HG03097 (cell line): ENCODE results near the gene ALK.

Source experiments
- ATAC-seq: cut with Tn5 transposase; IDR thresholded peaks from one replicate; pipeline ENCODE4 v1.9.1; 2021; ENCODE audit not compliant: unreplicated experiment, low FRiP score

ALK gene

DNA sequence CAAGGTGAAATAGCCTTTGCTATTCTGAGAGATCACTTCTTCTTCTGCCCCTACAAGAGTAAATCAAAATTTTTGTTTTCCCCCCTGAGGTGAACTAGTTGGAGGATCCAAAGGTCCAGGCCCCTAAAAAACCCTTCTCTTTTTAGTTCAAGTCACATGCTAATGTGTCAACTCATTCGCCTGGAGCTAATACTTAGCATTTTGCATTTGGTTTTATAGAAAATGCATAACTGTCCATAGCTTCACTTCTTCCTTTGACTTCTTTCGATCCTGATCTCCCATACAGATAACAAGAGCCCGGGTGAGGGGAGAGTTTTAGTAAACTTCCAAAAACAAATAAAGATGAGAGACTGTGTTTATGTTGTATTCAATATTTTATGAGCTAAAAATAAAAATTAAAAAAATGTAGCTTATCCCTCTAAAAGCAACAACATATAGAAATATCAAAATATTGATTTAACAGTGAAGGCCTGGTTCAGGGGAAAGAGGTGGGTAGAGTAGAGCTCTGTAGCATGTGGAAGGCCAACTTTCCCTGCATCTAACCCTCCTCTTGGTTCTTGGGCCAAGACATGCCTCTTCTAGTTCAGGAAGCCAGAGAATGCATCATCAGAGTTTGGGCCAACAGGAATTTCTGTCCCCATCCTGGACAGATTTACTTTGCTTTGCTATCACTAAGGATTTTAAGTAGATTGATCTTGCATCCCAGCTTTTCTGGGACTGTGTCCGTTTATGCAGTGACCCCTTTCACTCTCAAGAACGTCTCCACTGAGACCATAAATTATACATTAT lies 333.8 kb downstream of the ALK start:
- no peak for ATAC-seq

GRCh38 chr2:29586919-29587318 lies 334.5 kb downstream of the ALK start:
- ATAC-seq = no peak

GRCh38 chr2:29583548-29584156 lies 337.7 kb downstream of the ALK start:
- ATAC-seq = no peak

DNA sequence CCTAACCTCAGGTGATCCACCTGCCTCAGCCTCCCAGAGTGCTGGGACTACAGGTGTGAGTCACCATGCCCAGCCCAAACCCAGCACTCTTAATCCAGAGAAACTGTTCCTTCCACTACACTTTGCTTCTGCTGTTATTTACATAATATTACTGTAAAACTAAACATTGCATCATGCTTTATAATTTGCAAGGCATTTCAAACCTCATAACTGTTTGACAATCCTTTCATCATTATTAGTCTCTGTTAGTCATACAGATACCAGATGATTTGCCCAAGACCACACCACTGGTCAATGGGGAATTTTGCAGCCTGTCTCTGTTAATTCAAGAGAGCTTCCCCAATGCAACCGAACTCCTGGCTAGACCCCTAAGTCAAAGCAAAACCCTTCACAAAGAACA lies 338.3 kb downstream of the ALK start:
- ATAC-seq = no peak

DNA sequence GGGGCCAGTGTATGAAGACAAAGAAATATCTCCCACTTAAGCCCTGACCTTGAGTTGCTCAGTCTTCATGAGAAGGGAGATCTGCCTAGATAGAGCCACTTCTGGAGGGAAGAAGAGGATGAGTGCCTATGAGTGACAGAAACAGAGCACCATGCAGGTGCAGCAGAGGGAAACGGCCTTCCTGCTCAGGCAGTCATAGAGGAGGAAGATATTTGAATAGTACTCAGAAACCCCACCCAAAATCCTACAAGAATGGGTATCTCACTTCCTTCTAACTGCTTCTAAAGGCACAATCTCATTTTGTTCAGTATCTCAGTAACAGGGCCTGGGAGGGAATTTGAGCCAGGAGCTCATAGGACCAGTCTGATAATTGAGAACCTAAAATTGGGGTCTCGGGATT lies 339.3 kb downstream of the ALK start:
- ATAC-seq = no peak

- ATAC-seq = no peak
Observed at GRCh38 chr2:29580223-29580622, 341.2 kb downstream of the ALK start.

DNA sequence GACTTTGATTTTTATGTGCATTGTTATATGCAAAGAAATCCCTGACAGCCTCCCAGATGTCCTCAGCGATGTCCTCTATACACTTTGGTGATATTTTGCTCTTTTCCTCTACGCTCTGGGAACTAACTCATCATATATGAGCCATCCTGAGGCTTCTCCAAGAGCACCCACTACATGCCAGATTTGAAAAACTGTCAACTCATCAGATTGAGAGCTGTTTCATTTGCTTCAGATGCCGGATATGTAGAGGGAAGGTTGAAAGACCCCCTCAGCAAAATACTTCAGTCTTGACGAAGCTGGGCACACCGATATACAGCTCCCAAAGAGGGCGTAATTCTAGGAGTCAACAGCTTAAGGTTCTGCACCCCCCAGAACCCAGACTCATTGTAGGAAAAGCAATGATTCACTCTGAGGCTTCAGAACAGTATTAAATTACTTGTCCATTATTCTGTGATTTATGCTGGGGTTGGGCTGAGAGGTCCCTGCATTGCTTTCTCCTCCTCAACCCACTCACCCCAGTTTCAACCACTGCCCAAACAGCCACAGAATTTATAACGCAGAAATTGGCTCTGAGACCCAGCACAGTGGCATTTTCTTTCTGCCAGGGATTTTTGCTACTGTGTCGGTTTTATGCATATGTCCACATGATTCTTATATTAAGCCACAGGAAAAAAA lies 341.8 kb downstream of the ALK start:
- no peak for ATAC-seq

DNA sequence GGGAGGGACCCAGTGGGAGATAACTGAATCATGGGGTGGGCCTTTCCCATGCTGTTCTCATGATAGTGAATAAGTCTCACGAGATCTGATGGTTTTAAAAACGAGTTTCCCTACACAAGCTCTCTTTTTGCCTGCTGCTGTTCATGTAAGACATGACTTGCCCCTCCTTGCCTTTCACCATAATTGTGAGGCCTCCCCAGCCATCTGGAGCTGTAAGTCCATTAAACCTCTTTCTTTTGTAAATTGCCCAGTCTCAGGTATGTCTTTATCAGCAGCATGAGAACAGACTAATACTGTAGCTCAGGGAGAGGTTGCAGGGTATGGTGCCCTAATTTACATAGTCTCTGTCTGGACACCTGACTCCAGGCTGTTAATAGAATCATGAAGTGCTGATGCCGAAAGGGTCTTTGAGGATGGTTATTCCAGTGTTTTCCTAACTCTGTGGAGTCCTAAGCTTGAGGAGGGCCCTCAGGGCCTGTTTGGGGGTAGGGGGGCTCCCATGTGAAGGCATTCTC lies 343.2 kb downstream of the ALK start:
- ATAC-seq = no peak

DNA sequence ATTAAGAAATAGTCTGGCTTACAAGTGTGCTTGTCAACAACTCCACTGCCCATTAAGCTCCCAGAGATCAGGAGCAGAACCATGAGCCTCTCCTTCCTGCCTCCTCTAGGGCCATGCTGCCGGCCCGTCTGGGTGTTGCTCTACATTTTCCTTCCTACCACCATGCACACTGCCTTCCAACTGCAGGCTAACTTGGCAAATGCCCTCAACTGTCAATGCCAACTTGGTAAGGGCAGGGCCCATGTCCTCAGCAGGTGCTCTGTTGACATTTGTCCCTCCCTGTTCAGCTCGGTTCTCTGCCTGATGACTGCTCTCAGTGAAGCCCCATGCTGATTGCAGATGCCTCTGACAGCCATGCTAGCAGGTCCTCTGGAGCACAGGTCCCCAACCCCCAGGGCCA lies 345.2 kb downstream of the ALK start:
- no peak for ATAC-seq

GRCh38 chr2:29575370-29575890 lies 346.0 kb downstream of the ALK start:
- ATAC-seq = no peak

DNA sequence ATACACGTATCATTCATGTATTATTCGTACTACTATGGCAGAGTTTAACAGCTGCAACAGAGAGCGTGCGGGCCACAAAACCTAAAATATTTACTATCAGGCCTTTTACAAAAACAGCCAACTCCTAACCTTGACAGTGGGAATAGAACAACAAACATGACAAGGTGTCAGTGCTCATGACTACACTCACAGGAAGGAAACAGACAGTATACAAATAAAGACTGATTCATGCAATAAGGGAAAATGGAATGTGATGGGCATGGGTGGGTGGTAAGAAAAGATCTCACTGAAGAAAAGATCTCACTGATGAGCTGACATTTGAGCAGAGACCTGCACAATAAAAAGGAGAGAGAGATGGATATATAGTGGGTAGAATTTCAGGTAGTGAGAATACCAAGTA lies 347.8 kb downstream of the ALK start:
- no peak for ATAC-seq

DNA sequence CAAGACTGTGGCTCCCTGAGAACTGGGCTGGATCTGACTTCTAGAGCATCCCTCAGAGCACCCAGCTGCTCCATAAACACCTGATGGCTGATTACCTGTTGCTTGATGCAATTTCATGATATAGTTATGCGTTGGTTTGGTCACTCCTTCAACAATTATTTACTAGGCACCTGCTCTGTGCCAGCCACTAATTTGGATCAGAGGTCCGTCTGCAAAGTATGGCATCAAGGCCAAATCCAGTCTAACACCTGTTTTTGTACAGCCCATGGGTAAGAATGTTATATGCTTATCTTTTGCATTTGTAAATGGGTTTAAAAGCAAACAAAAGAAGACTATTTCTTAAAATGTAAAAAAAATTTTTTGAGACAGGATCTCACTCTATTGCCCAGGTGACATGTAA lies 348.2 kb downstream of the ALK start:
- no peak for ATAC-seq

DNA sequence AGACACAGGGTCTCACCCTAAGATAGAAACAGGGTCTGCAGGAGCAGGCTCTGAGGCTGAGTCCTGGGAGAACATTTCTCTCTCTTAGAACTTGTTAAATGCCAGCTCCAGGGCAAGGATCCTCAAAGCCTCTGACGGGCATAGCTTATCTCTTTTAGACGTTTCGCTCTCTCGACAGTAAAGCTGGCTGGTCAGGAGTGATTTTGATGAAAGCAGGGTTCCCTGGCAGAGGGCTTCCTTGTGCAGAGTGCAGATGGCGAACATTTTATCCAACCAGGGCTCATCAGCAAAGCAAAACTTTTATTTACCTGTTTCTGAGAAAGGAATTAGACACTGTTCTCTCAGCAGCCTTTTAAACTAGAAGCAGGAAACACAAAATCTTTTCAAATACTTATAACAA lies 350.8 kb downstream of the ALK start:
- no peak for ATAC-seq

GRCh38 chr2:29567906-29568520 lies 353.4 kb downstream of the ALK start:
- no peak for ATAC-seq

- no peak for ATAC-seq
Observed at GRCh38 chr2:29563697-29564096, 357.7 kb downstream of the ALK start.

- no peak for ATAC-seq
Observed at GRCh38 chr2:29562896-29563295, 358.5 kb downstream of the ALK start.

- no peak for ATAC-seq
Observed at GRCh38 chr2:29562319-29562718, 359.1 kb downstream of the ALK start.

GRCh38 chr2:29561628-29562027 lies 359.8 kb downstream of the ALK start:
- ATAC-seq = no peak

DNA sequence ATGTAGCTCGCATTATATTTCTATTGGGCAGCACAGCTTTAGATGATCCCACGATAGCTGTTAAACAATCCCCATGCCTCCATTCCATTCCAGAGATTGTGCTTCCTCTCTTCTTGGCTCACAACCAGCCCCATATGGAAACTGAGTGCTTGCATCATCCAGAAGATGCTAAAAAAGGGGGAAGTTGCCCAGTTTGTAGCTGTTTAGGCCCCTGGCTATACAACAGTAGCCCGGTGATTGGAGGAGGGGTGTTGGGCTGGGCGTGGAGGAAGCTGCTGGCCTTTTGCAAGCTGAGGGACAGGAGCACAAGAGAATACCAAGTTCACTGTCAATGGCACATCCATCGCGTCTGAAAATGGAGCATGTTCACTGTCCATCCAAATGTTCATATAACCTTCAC lies 360.2 kb downstream of the ALK start:
- no peak for ATAC-seq

- no peak for ATAC-seq
Observed at GRCh38 chr2:29560566-29560965, 360.8 kb downstream of the ALK start.

- no peak for ATAC-seq
Observed at GRCh38 chr2:29560030-29560429, 361.4 kb downstream of the ALK start.
